Neural progenitor cell (in vitro differentiated cells): ENCODE measurements around the gene NDUFS2. TPM values are rescaled to one million over a fixed set of nuclear protein-coding genes. Genes with fewer than 3 reads are reported as not detected.

Source experiments
- DNase-seq: peaks from one replicate; pipeline ENCODE4 v3.0.0-alpha.2; 2016; ENCODE audit warnings: low spot score
- H2AFZ ChIP-seq: fragments of 200-600 bp; sonication (generic); replicated peaks from 2 replicates; pipeline ENCODE4 v1.6.1; 2016; ENCODE audit warnings: antibody characterized with exemption
- H3F3A ChIP-seq: fragments of 200-600 bp; sonication (generic); 2 replicates; pipeline ENCODE4 v1.6.1; 2016; ENCODE audit warnings: antibody characterized with exemption, low read depth
- H3K27ac ChIP-seq: fragments of 200-600 bp; sonication (generic); 2 replicates; pipeline ENCODE4 v1.5.1; 2016; ENCODE audit warnings: mild to moderate bottlenecking
- H3K27me3 ChIP-seq: fragments of 200-600 bp; sonication (generic); 2 replicates; pipeline ENCODE4 v1.6.1; 2016; ENCODE audit warnings: mild to moderate bottlenecking, moderate library complexity
- H3K36me3 ChIP-seq: fragments of 200-600 bp; sonication (generic); 2 replicates; pipeline ENCODE4 v1.5.1; 2016
- H3K4me1 ChIP-seq: fragments of 200-600 bp; sonication (generic); 2 replicates; pipeline ENCODE4 v1.6.1; 2016; ENCODE audit warnings: mixed run types
- H3K4me2 ChIP-seq: fragments of 200-600 bp; sonication (generic); 2 replicates; pipeline ENCODE4 v1.6.1; 2016
- H3K4me3 ChIP-seq: fragments of 200-600 bp; sonication (generic); 2 replicates; pipeline ENCODE4 v1.5.1; 2016
- H3K79me2 ChIP-seq: fragments of 200-600 bp; sonication (generic); 2 replicates; pipeline ENCODE4 v1.6.1; 2016; ENCODE audit warnings: low read depth
- H3K9ac ChIP-seq: fragments of 200-600 bp; sonication (generic); 2 replicates; pipeline ENCODE4 v1.6.1; 2016
- H3K9me3 ChIP-seq: fragments of 200-600 bp; sonication (generic); 2 replicates; pipeline ENCODE4 v1.5.1; 2016; ENCODE audit warnings: low read depth
- H4K20me1 ChIP-seq: fragments of 200-600 bp; sonication (generic); 2 replicates; pipeline ENCODE4 v1.6.1; 2016; ENCODE audit warnings: low read depth
- H3K27ac Mint-ChIP-seq: 3 replicates; pipeline ENCODE4 v1.8.0; 2021; ENCODE audit warnings: mixed read lengths
- H3K27me3 Mint-ChIP-seq: 2 replicates; pipeline ENCODE4 v1.8.0; 2022; ENCODE audit warnings: low read depth, mild to moderate bottlenecking, inconsistent platforms, moderate library complexity, mixed read lengths; ENCODE audit not compliant: insufficient read depth
- H3K36me3 Mint-ChIP-seq: 3 replicates; pipeline ENCODE4 v1.8.0; 2021; ENCODE audit warnings: mixed read lengths
- H3K4me1 Mint-ChIP-seq: 3 replicates; pipeline ENCODE4 v1.8.0; 2021; ENCODE audit warnings: mixed read lengths
- H3K4me3 Mint-ChIP-seq: 3 replicates; pipeline ENCODE4 v1.8.0; 2021; ENCODE audit warnings: mild to moderate bottlenecking, moderate library complexity, mixed read lengths
- H3K9me3 Mint-ChIP-seq: 3 replicates; pipeline ENCODE4 v1.8.0; 2020; ENCODE audit warnings: mixed read lengths
- EZH2 ChIP-seq: fragments of 200-600 bp; sonication (generic); IDR thresholded peaks from 2 replicates; pipeline ENCODE4 v1.6.1; 2017; ENCODE audit warnings: antibody characterized with exemption, mild to moderate bottlenecking, moderate library complexity
- EZH2phosphoT487 ChIP-seq: fragments of 200-600 bp; sonication (generic); IDR thresholded peaks from 2 replicates; pipeline ENCODE4 v1.6.1; 2017; ENCODE audit warnings: antibody characterized with exemption
- total RNA-seq: library from RNA; depleted of rRNA; stranded (reverse); fragments of >200 nt; gene quantifications from 2 replicates; pipeline ENCODE4 v1.2.3, GENCODE V29; 2015; ENCODE audit warnings: low replicate concordance
- TF ChIP-seq, protein P1 (sequence below): fragments of 200-600 bp; sonication (generic); IDR thresholded peaks from 2 replicates; pipeline ENCODE4 v1.5.1; 2017; ENCODE audit warnings: antibody characterized with exemption, mild to moderate bottlenecking

The NDUFS2 gene
- total RNA-seq, 1 donor from 2014 or later = 107 TPM

DNA sequence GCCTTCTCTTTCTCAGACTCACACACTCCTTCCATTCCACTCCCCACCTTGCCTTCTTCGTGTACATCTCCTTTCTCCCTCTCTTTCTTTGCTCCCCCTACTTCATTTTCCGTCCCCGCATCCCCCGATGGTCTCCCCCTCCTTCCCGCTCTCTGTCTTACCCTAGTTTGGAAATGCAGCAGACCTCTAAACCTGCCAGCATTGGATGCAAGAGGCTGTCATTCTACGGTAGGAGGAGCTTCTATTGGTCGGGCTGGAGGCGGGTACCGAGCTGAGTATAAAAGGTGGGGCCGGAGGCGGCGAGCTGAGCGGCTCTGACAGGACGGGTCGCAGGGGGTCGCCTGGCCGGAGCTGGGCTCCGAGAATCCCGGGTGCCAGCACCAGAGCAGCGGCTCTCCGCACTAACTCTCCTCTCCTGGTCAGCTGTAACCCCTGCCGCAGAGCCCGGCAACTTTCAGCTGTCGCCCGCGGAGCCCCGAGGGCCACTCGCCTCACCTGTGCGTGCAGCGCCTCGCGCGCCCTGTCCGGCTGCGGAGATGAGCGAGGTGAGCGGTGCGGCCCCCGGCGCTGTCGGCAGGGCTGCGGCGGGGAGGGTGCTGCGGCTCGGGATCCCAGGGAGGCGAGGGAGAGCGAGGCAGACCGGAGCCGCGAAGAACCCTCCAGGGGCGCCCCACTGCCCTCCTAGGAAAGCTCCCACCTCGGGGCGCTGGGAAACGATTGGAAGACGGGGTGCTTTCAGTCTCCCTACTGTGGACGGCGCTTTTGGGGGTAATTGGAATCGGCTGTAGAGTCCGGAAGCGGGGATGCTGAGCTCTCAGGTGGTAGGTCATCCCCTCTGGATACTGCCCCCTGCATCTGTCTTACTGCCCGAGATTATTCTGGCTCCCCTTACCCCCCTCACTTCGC, 56.5 kb downstream of the NDUFS2 start, which contains the start of gene PCP4L1:
TSS of gene PCP4L1 (plus strand) at position 307 of the 906 bp plus-strand sequence. CDS start at position 537, 230 bp downstream.
- no peaks in the 10 kb centered on the region for H3K36me3 ChIP-seq
- no peaks in the 10 kb centered on the region for H3K79me2 ChIP-seq
- Mint-ChIP-seq H3K27me3 (peaks cover 33% of the 10 kb centered on the region), H3K9me3 (peaks cover 20% of the 10 kb centered on the region), H3K36me3 (peaks cover 7% of the 10 kb centered on the region), H3K4me3 (peak within 1 kb of the TSS; percentile 67), H3K27ac (peak within 1 kb of the TSS; percentile 19), H3K4me1 (peaks cover 31% of the 10 kb centered on the region)
- H3F3A ChIP-seq = peaks cover 10% of the 10 kb centered on the region
- peak; percentile 92 for DNase-seq
- H3K27ac ChIP-seq = no peak within 1 kb of the TSS
- H4K20me1 ChIP-seq = peaks cover 4% of the 10 kb centered on the region
- peak within 1 kb of the TSS; percentile 72 for H3K4me3 ChIP-seq
- H3K4me2 ChIP-seq = peak within 1 kb of the TSS; percentile 91
- H3K9ac ChIP-seq = no peak within 1 kb of the TSS
- H2AFZ ChIP-seq = peak within 1 kb of the TSS; percentile 85
- TF ChIP-seq, protein P1, sequence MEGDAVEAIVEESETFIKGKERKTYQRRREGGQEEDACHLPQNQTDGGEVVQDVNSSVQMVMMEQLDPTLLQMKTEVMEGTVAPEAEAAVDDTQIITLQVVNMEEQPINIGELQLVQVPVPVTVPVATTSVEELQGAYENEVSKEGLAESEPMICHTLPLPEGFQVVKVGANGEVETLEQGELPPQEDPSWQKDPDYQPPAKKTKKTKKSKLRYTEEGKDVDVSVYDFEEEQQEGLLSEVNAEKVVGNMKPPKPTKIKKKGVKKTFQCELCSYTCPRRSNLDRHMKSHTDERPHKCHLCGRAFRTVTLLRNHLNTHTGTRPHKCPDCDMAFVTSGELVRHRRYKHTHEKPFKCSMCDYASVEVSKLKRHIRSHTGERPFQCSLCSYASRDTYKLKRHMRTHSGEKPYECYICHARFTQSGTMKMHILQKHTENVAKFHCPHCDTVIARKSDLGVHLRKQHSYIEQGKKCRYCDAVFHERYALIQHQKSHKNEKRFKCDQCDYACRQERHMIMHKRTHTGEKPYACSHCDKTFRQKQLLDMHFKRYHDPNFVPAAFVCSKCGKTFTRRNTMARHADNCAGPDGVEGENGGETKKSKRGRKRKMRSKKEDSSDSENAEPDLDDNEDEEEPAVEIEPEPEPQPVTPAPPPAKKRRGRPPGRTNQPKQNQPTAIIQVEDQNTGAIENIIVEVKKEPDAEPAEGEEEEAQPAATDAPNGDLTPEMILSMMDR = peak; percentile 7
- TF ChIP-seq EZH2 (peak; percentile 66), EZH2phosphoT487 (peak; percentile 46)
- H3K4me1 ChIP-seq = peaks cover 17% of the 10 kb centered on the region
- peaks cover 43% of the 10 kb centered on the region for H3K27me3 ChIP-seq
- peaks cover 8% of the 10 kb centered on the region for H3K9me3 ChIP-seq

- DNase-seq = peak; percentile 11
Measured at GRCh38 chr1:161259345-161259702, 57.2 kb downstream of the NDUFS2 start.

DNA sequence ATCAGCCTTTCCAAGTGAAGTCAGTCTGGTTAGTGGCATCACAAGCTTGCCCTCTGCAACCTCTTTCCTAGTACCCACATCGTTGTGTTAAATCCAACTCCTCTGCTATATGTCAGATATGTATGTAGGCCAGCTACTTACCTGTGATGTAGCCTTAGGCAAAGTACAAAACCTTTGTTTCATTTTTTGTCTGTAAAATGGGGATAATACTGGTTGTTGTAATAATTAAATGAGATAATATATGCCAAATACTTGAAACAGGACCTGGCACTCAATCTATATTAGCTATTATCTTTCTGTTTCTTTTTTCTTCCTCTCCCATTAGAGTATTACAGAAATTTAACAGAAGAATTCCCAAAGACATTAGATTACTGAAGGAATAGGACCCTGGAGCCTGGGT, 57.6 kb downstream of the NDUFS2 start:
- H3K27me3 ChIP-seq = peaks cover 43% of the 10 kb centered on the region
- peak overlapping the region; percentile 67 for H3K4me3 Mint-ChIP-seq
- peaks cover 20% of the 10 kb centered on the region for H3K9me3 Mint-ChIP-seq
- H3K27ac Mint-ChIP-seq = no peak overlapping the region
- H3K4me2 ChIP-seq = peak overlapping the region; percentile 91
- no peak for DNase-seq
- H3K36me3 ChIP-seq = no peaks in the 10 kb centered on the region
- H3K27ac ChIP-seq = no peak overlapping the region
- peaks cover 8% of the 10 kb centered on the region for H3K9me3 ChIP-seq
- peaks cover 7% of the 10 kb centered on the region for H3K36me3 Mint-ChIP-seq
- H3K4me1 Mint-ChIP-seq = peaks cover 31% of the 10 kb centered on the region
- H3K4me1 ChIP-seq = peaks cover 17% of the 10 kb centered on the region
- no peaks in the 10 kb centered on the region for H3K79me2 ChIP-seq
- H3K9ac ChIP-seq = no peak overlapping the region
- TF ChIP-seq EZH2 = no peak
- TF ChIP-seq EZH2phosphoT487 = no peak
- TF ChIP-seq, protein P1 = no peak
- H3F3A ChIP-seq = peaks cover 10% of the 10 kb centered on the region
- H3K27me3 Mint-ChIP-seq = peaks cover 33% of the 10 kb centered on the region
- peak overlapping the region; percentile 85 for H2AFZ ChIP-seq
- H3K4me3 ChIP-seq = no peak overlapping the region
- H4K20me1 ChIP-seq = peaks cover 4% of the 10 kb centered on the region

More at GRCh38 chr1:161259345-161259702, 57.2 kb downstream of the NDUFS2 start:
- H3K4me3 ChIP-seq = peak overlapping the region; percentile 72
- no peak overlapping the region for H3K27ac ChIP-seq
- peaks cover 20% of the 10 kb centered on the region for H3K9me3 Mint-ChIP-seq
- no peak overlapping the region for H3K27ac Mint-ChIP-seq
- H3K4me1 Mint-ChIP-seq = peaks cover 31% of the 10 kb centered on the region
- H4K20me1 ChIP-seq = peaks cover 4% of the 10 kb centered on the region
- peaks cover 43% of the 10 kb centered on the region for H3K27me3 ChIP-seq
- H3K4me2 ChIP-seq = peak overlapping the region; percentile 91
- H3K79me2 ChIP-seq = no peaks in the 10 kb centered on the region
- peaks cover 33% of the 10 kb centered on the region for H3K27me3 Mint-ChIP-seq
- TF ChIP-seq EZH2phosphoT487 (no peak), EZH2 (no peak)
- TF ChIP-seq, protein P1 = no peak
- H3K4me3 Mint-ChIP-seq = peak overlapping the region; percentile 67
- H3K9ac ChIP-seq = no peak overlapping the region
- H3K36me3 ChIP-seq = no peaks in the 10 kb centered on the region
- peaks cover 8% of the 10 kb centered on the region for H3K9me3 ChIP-seq
- H3K36me3 Mint-ChIP-seq = peaks cover 7% of the 10 kb centered on the region
- H3K4me1 ChIP-seq = peaks cover 17% of the 10 kb centered on the region
- peak overlapping the region; percentile 85 for H2AFZ ChIP-seq
- peaks cover 10% of the 10 kb centered on the region for H3F3A ChIP-seq
